GM21360 (cell line): ENCODE results near the gene MEIS1.
"Not testable (repeated sequence)": the region's sequence is repeated elsewhere in the genome, so short reads cannot be mapped to it uniquely, and the experiment has no call there.

Experiments
- ATAC-seq: cut with Tn5 transposase; IDR thresholded peaks from one replicate; pipeline ENCODE4 v1.9.1; 2021; ENCODE audit warnings: mild to moderate bottlenecking, moderate library complexity; ENCODE audit not compliant: unreplicated experiment

The MEIS1 gene

DNA sequence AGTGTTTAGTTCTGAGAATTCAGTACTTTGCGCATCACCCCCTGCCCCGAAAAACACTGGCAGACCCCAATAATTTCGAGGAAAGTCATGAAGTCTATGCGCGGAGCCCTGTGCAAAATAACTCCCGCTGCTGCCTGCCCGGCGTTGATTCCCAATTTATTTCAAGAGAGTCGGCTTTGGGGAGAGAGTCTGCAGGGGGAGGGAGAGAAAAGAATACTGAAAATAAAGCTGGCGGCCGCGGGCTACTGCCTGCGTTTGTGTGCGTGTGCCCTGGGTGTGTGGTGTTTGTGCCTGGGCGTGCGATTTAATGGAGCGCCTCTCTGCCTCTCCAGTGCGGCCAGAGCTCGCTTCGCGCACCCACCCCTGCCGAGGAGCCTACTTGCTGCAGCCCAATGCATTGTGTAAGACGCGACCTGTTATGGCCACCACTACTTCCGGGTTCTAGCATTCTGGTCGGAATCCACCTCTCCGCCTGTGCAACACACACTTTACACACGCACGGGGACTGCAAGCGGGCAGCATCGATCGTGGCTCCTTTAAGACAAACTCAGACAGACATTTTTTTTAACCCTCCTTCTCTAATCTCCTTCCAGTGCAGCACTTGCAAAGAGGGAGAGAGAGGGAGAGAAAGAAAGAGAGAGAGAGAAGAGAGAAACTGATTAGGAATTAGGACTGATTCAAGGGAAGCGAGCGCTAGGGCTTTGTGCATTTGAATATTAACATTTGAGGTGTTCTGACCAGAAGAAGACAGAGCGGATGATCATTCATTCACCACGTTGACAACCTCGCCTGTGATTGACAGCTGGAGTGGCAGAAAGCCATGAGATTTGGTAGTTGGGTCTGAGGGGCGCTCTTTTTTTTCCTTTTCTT is at the start of gene MEIS1:
Gene MEIS1 (plus strand): TSS at position 447 of the 870 bp plus-strand sequence. CDS start 732 bp downstream, outside the sequence.
- peak; percentile 76 for ATAC-seq

- ATAC-seq, result no peak
Observed at GRCh38 chr2:66387016-66387753, 47.7 kb upstream of the MEIS1 start.

GRCh38 chr2:66389651-66390131 is 45.2 kb upstream of the MEIS1 start:
- ATAC-seq, result no peak

- ATAC-seq, result no peak
Observed at GRCh38 chr2:66390152-66390551, 44.8 kb upstream of the MEIS1 start.

GRCh38 chr2:66390811-66391210 is 44.1 kb upstream of the MEIS1 start:
- ATAC-seq, result no peak

GRCh38 chr2:66391240-66391639 is 43.7 kb upstream of the MEIS1 start:
- not testable (repeated sequence) for ATAC-seq

- ATAC-seq, result no peak
Observed at GRCh38 chr2:66405473-66405872, 29.5 kb upstream of the MEIS1 start.

- no peak for ATAC-seq
Observed at GRCh38 chr2:66408905-66409304, 26.0 kb upstream of the MEIS1 start.

GRCh38 chr2:66412874-66413273 is 22.1 kb upstream of the MEIS1 start:
- no peak for ATAC-seq

DNA sequence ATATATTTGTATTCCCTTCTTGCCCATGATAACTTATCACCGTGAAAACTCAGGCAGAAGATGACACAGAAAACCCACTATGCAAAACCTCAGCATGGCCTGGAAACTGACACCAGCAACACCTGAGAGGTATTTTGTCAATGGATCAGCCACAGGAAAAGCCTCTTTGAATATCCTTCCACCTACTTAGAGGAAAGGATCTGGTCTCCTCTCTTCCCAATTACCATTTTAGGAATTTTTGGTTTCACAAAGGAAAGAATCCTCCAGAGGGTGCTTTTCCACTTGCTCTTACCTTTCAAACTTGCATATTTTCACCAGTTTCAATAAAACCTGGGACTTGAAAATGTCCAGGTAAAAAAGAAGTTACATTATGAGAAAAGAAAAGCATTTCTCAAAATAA is 20.0 kb upstream of the MEIS1 start:
- no peak for ATAC-seq

- no peak for ATAC-seq
Observed at GRCh38 chr2:66418381-66418780, 16.5 kb upstream of the MEIS1 start.

DNA sequence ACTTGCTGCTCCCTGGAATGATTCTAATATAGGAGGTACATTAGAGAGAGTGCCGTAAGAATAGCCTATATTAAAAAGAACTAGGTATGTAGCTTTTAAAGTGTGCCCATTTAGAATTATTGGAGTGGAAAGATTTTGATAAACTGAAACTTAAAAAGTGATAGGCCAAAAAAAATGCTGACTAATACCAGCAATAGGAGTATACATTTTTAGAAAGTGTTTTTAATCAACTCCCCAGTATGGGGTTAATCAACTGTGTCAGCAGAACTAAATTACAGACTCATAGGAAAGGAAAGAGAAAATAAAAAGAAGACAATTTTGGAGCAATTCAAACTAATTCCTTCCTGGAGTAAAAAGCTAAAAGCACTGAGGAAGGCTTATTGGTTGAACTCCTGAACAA is 13.3 kb upstream of the MEIS1 start:
- ATAC-seq, result no peak

- ATAC-seq, result no peak
Observed at GRCh38 chr2:66423391-66424124, 11.4 kb upstream of the MEIS1 start.

- no peak for ATAC-seq
Observed at GRCh38 chr2:66426244-66427111, 8.4 kb upstream of the MEIS1 start.

DNA sequence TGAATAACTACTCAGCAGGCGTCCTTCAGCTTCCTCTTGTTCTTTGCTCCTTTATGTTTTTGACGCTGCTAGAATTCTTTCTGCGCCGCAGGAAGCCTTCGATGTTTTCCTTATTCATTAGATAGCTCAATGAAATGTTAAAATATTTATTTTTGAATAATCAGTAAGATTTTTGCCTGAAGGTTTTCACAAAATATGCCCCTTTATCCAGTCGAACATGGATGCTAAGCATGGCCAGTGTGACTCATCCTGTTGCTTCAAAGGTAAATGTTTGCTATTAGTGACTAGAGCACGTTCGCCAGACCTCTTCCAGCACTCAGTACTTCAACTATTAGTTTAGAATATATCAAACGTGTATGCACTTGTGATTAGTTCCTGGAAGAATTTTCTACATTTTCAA is 7.6 kb upstream of the MEIS1 start:
- ATAC-seq, result no peak

DNA sequence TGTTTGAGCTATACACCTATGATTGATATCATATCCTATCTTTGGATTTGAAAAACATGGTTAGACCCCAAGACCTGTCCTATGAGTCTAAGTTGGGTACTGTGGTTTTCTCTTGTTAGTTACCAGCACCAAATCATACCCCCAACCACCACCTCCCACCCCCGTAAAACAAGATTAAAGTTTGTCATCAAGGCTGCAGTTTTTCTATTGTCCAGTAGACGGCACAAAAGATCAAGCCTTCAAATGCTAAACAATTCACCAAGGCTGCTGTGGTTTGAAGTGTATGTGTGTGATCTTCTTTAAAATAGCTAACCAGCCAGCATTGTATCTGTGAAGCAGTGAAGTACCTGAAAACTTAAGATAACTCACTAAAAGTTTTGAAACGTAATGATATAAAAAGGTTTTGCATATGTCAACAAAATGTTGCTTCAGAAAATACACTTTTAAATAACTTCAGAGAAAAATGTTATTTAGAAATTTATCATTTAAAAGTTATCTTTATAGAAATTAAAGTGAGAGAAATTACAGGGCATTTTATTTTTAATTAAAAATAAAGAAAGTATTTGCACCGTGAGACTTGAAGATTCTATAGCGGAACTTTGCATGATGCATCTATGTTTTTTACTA is 5.8 kb upstream of the MEIS1 start:
- ATAC-seq, result no peak

GRCh38 chr2:66429693-66430504 is 5.0 kb upstream of the MEIS1 start:
- no peak for ATAC-seq

DNA sequence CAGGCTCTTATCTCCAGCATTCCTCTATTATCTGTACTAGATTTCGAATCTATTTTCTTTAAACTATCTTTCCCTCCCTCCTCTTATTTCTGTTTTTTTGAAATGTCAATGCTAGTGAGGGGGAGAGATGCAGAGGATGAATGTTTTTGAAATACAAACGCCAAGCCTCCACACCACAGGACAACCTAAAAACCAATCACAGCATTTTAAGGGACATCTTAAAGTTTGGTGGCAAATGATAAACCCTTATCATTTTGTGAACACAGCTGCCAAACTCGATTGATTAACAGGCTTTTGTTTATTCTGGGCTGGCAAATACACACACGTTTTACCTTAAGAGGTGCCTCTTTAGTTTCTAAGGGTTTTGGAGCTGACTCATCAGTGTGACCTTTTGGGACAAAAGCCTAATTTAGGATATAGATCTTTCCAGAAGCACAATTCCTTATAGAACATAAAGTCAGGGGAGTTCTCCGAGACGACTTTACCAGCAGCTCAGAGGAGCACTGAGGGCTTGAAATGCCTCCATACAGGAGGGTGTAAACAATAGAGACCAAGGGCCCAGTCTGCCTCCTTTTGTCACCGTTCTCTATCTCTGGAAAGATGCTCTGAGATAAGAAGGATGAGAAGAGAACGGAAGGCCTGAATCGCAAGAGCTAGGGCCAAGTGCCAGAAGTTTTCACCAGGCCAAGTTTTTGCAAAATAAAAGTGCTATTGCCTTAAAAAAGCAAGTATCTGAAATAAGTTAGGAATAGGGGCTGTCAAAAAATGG is 4.2 kb upstream of the MEIS1 start:
- ATAC-seq, result no peak
